Neural progenitor cell (in vitro differentiated cells): Measurements from ENCODE around the gene ZNF285. TPM values are rescaled to one million over a fixed set of nuclear protein-coding genes. Genes with fewer than 3 reads are reported as not detected.
"Not testable (repeated sequence)": the region's sequence is repeated elsewhere in the genome, so short reads cannot be mapped to it uniquely, and the experiment has no call there.

Experiments used
- DNase-seq: peaks from one replicate; pipeline ENCODE4 v3.0.0-alpha.2; 2016; ENCODE audit warnings: low spot score
- H2AFZ ChIP-seq: fragments of 200-600 bp; sonication (generic); replicated peaks from 2 replicates; pipeline ENCODE4 v1.6.1; 2016; ENCODE audit warnings: antibody characterized with exemption
- H3F3A ChIP-seq: fragments of 200-600 bp; sonication (generic); 2 replicates; pipeline ENCODE4 v1.6.1; 2016; ENCODE audit warnings: antibody characterized with exemption, low read depth
- H3K27ac ChIP-seq: fragments of 200-600 bp; sonication (generic); 2 replicates; pipeline ENCODE4 v1.5.1; 2016; ENCODE audit warnings: mild to moderate bottlenecking
- H3K27me3 ChIP-seq: fragments of 200-600 bp; sonication (generic); 2 replicates; pipeline ENCODE4 v1.6.1; 2016; ENCODE audit warnings: mild to moderate bottlenecking, moderate library complexity
- H3K36me3 ChIP-seq: fragments of 200-600 bp; sonication (generic); 2 replicates; pipeline ENCODE4 v1.5.1; 2016
- H3K4me1 ChIP-seq: fragments of 200-600 bp; sonication (generic); 2 replicates; pipeline ENCODE4 v1.6.1; 2016; ENCODE audit warnings: mixed run types
- H3K4me2 ChIP-seq: fragments of 200-600 bp; sonication (generic); 2 replicates; pipeline ENCODE4 v1.6.1; 2016
- H3K4me3 ChIP-seq: fragments of 200-600 bp; sonication (generic); 2 replicates; pipeline ENCODE4 v1.5.1; 2016
- H3K79me2 ChIP-seq: fragments of 200-600 bp; sonication (generic); 2 replicates; pipeline ENCODE4 v1.6.1; 2016; ENCODE audit warnings: low read depth
- H3K9ac ChIP-seq: fragments of 200-600 bp; sonication (generic); 2 replicates; pipeline ENCODE4 v1.6.1; 2016
- H3K9me3 ChIP-seq: fragments of 200-600 bp; sonication (generic); 2 replicates; pipeline ENCODE4 v1.5.1; 2016; ENCODE audit warnings: low read depth
- H4K20me1 ChIP-seq: fragments of 200-600 bp; sonication (generic); 2 replicates; pipeline ENCODE4 v1.6.1; 2016; ENCODE audit warnings: low read depth
- H3K27ac Mint-ChIP-seq: 3 replicates; pipeline ENCODE4 v1.8.0; 2021; ENCODE audit warnings: mixed read lengths
- H3K27me3 Mint-ChIP-seq: 2 replicates; pipeline ENCODE4 v1.8.0; 2022; ENCODE audit warnings: low read depth, mild to moderate bottlenecking, inconsistent platforms, moderate library complexity, mixed read lengths; ENCODE audit not compliant: insufficient read depth
- H3K36me3 Mint-ChIP-seq: 3 replicates; pipeline ENCODE4 v1.8.0; 2021; ENCODE audit warnings: mixed read lengths
- H3K4me1 Mint-ChIP-seq: 3 replicates; pipeline ENCODE4 v1.8.0; 2021; ENCODE audit warnings: mixed read lengths
- H3K4me3 Mint-ChIP-seq: 3 replicates; pipeline ENCODE4 v1.8.0; 2021; ENCODE audit warnings: mild to moderate bottlenecking, moderate library complexity, mixed read lengths
- H3K9me3 Mint-ChIP-seq: 3 replicates; pipeline ENCODE4 v1.8.0; 2020; ENCODE audit warnings: mixed read lengths
- EZH2 ChIP-seq: fragments of 200-600 bp; sonication (generic); IDR thresholded peaks from 2 replicates; pipeline ENCODE4 v1.6.1; 2017; ENCODE audit warnings: antibody characterized with exemption, mild to moderate bottlenecking, moderate library complexity
- EZH2phosphoT487 ChIP-seq: fragments of 200-600 bp; sonication (generic); IDR thresholded peaks from 2 replicates; pipeline ENCODE4 v1.6.1; 2017; ENCODE audit warnings: antibody characterized with exemption
- total RNA-seq: library from RNA; depleted of rRNA; stranded (reverse); fragments of >200 nt; gene quantifications from 2 replicates; pipeline ENCODE4 v1.2.3, GENCODE V29; 2015; ENCODE audit warnings: low replicate concordance
- TF ChIP-seq, protein P1 (sequence below): fragments of 200-600 bp; sonication (generic); IDR thresholded peaks from 2 replicates; pipeline ENCODE4 v1.5.1; 2017; ENCODE audit warnings: antibody characterized with exemption, mild to moderate bottlenecking

The ZNF285 gene
- total RNA-seq, 1 donor from 2014 or later = 16.6 TPM

- Mint-ChIP-seq H3K36me3 (peaks cover 49% of the 10 kb centered on the region), H3K27ac (no peak overlapping the region), H3K9me3 (peaks cover 69% of the 10 kb centered on the region), H3K4me3 (peak overlapping the region; percentile 53), H3K27me3 (no peaks in the 10 kb centered on the region), H3K4me1 (peaks cover 9% of the 10 kb centered on the region)
- H3K27me3 ChIP-seq = no peaks in the 10 kb centered on the region
- H3K27ac ChIP-seq = no peak overlapping the region
- TF ChIP-seq, protein P1, sequence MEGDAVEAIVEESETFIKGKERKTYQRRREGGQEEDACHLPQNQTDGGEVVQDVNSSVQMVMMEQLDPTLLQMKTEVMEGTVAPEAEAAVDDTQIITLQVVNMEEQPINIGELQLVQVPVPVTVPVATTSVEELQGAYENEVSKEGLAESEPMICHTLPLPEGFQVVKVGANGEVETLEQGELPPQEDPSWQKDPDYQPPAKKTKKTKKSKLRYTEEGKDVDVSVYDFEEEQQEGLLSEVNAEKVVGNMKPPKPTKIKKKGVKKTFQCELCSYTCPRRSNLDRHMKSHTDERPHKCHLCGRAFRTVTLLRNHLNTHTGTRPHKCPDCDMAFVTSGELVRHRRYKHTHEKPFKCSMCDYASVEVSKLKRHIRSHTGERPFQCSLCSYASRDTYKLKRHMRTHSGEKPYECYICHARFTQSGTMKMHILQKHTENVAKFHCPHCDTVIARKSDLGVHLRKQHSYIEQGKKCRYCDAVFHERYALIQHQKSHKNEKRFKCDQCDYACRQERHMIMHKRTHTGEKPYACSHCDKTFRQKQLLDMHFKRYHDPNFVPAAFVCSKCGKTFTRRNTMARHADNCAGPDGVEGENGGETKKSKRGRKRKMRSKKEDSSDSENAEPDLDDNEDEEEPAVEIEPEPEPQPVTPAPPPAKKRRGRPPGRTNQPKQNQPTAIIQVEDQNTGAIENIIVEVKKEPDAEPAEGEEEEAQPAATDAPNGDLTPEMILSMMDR = no peak
- TF ChIP-seq EZH2 = no peak
- TF ChIP-seq EZH2phosphoT487 = no peak
- peaks cover 3% of the 10 kb centered on the region for H3K79me2 ChIP-seq
- H3K36me3 ChIP-seq = peaks cover 11% of the 10 kb centered on the region
- H2AFZ ChIP-seq = no peak overlapping the region
- H3K4me2 ChIP-seq = no peak overlapping the region
- peaks cover 18% of the 10 kb centered on the region for H3K9me3 ChIP-seq
- no peaks in the 10 kb centered on the region for H3K4me1 ChIP-seq
- no peak for DNase-seq
- H3K4me3 ChIP-seq = no peak overlapping the region
- H4K20me1 ChIP-seq = no peaks in the 10 kb centered on the region
- H3F3A ChIP-seq = no peaks in the 10 kb centered on the region
- no peak overlapping the region for H3K9ac ChIP-seq
Measured at GRCh38 chr19:44344255-44344654, 57.2 kb downstream of the ZNF285 start.

GRCh38 chr19:44341794-44342193 is 59.6 kb downstream of the ZNF285 start:
- peaks cover 65% of the 10 kb centered on the region for H3K9me3 Mint-ChIP-seq
- H3K27ac Mint-ChIP-seq = no peak overlapping the region
- H3K4me2 ChIP-seq = no peak overlapping the region
- H2AFZ ChIP-seq = no peak overlapping the region
- H3F3A ChIP-seq = no peaks in the 10 kb centered on the region
- TF ChIP-seq EZH2phosphoT487 (no peak), EZH2 (no peak)
- TF ChIP-seq, protein P1 = no peak
- peaks cover 14% of the 10 kb centered on the region for H3K36me3 ChIP-seq
- peaks cover 57% of the 10 kb centered on the region for H3K36me3 Mint-ChIP-seq
- no peaks in the 10 kb centered on the region for H3K79me2 ChIP-seq
- H3K27ac ChIP-seq = no peak overlapping the region
- no peaks in the 10 kb centered on the region for H3K4me1 ChIP-seq
- H3K4me3 Mint-ChIP-seq = no peak overlapping the region
- no peaks in the 10 kb centered on the region for H3K27me3 ChIP-seq
- DNase-seq = no peak
- no peak overlapping the region for H3K4me3 ChIP-seq
- peaks cover 9% of the 10 kb centered on the region for H3K4me1 Mint-ChIP-seq
- H3K27me3 Mint-ChIP-seq = no peaks in the 10 kb centered on the region
- no peak overlapping the region for H3K9ac ChIP-seq
- peaks cover 9% of the 10 kb centered on the region for H3K9me3 ChIP-seq
- no peaks in the 10 kb centered on the region for H4K20me1 ChIP-seq

GRCh38 chr19:44334639-44335038 is 66.8 kb downstream of the ZNF285 start:
- H2AFZ ChIP-seq, H3K79me2 ChIP-seq, H4K20me1 ChIP-seq, H3K4me1 ChIP-seq, H3K27me3 ChIP-seq, H3K4me3 ChIP-seq, H3F3A ChIP-seq, H3K27me3 Mint-ChIP-seq, H3K9ac ChIP-seq, H3K27ac Mint-ChIP-seq, DNase-seq, H3K27ac ChIP-seq, H3K4me3 Mint-ChIP-seq, H3K4me1 Mint-ChIP-seq, H3K4me2 ChIP-seq: not testable (repeated sequence)
- Histone ChIP-seq H3K36me3 (peaks cover 73% of the 10 kb centered on the region), H3K9me3 (peaks cover 41% of the 10 kb centered on the region)
- Mint-ChIP-seq H3K36me3 (peaks cover 86% of the 10 kb centered on the region), H3K9me3 (peaks cover 79% of the 10 kb centered on the region)

Other genes with a start within 250 kb of the ZNF285 start
- gene ZNF226, start 236.5 kb downstream of the ZNF285 start, total RNA-seq = 34.3 and 39.6 TPM in 2 replicates
- gene ZNF227, start 189.1 kb downstream of the ZNF285 start, total RNA-seq = 37.3 and 45.0 TPM in 2 replicates
- gene ZNF233, start 141.7 kb downstream of the ZNF285 start, total RNA-seq = 1.2 and 3.1 TPM in 2 replicates
- 8.1 and 9.6 TPM in 2 replicates for gene ZNF235, start 96.6 kb downstream of the ZNF285 start, total RNA-seq
- 11.4 and 18.2 TPM in 2 replicates for gene ZNF112, start 44.9 kb downstream of the ZNF285 start, total RNA-seq
- 8.4 and 11.2 TPM in 2 replicates for gene ZNF229, start 46.9 kb upstream of the ZNF285 start, total RNA-seq
- gene ZNF180, start 98.9 kb upstream of the ZNF285 start, total RNA-seq = 10.7 and 15.9 TPM in 2 replicates
- not detected in 2 replicates for gene CEACAM20, start 128.1 kb upstream of the ZNF285 start, total RNA-seq
- gene IGSF23, start 212.0 kb upstream of the ZNF285 start, total RNA-seq = not detected in 2 replicates
- 4.4 and 10.8 TPM in 2 replicates for gene PVR, start 242.3 kb upstream of the ZNF285 start, total RNA-seq